ENCODE measurements around the gene FGD5.

The FGD5 gene

GRCh38 chr3:14783480-14784086 lies 35.2 kb upstream of the FGD5 start:
- no peak for TF ChIP-seq CTCF (IDR thresholded peaks at IDR 0.05; ENCODE audit: low read depth, low read length)
- H3K4me3 ChIP-seq (ENCODE audit: low read depth, low read length): no peak overlapping the region

- no peak overlapping the region for H3K4me3 ChIP-seq (ENCODE audit: low read depth, low read length)
- no peak for TF ChIP-seq CTCF (IDR thresholded peaks at IDR 0.05; ENCODE audit: low read depth, low read length)
Observed at GRCh38 chr3:14784087-14784681, 34.6 kb upstream of the FGD5 start.

GRCh38 chr3:14785207-14786155 lies 33.3 kb upstream of the FGD5 start:
- no peak overlapping the region for H3K4me3 ChIP-seq (ENCODE audit: low read depth, low read length)
- no peak for TF ChIP-seq CTCF (IDR thresholded peaks at IDR 0.05; ENCODE audit: low read depth, low read length)

- TF ChIP-seq CTCF (IDR thresholded peaks at IDR 0.05; ENCODE audit: low read depth, low read length): no peak
- H3K4me3 ChIP-seq (ENCODE audit: low read depth, low read length): no peak overlapping the region
Observed at GRCh38 chr3:14786369-14786768, 32.4 kb upstream of the FGD5 start.

GRCh38 chr3:14787630-14788029 lies 31.1 kb upstream of the FGD5 start:
- H3K4me3 ChIP-seq (ENCODE audit: low read depth, low read length): no peak overlapping the region
- no peak for TF ChIP-seq CTCF (IDR thresholded peaks at IDR 0.05; ENCODE audit: low read depth, low read length)

GRCh38 chr3:14788644-14789043 lies 30.1 kb upstream of the FGD5 start:
- no peak for TF ChIP-seq CTCF (IDR thresholded peaks at IDR 0.05; ENCODE audit: low read depth, low read length)
- no peak overlapping the region for H3K4me3 ChIP-seq (ENCODE audit: low read depth, low read length)

- no peak overlapping the region for H3K4me3 ChIP-seq (ENCODE audit: low read depth, low read length)
- TF ChIP-seq CTCF (IDR thresholded peaks at IDR 0.05; ENCODE audit: low read depth, low read length): no peak
Observed at GRCh38 chr3:14789221-14789620, 29.5 kb upstream of the FGD5 start.

Data from WI38 (cell line).